Natural killer cell treated with Interleukin-12 subunit alpha and Interleukin-12 subunit beta and Interleukin-15 and Interleukin-18, amount 100 ng/mL, for 72 hours (primary cell): ENCODE results near the gene EIF3F. TPM values are rescaled to one million over a fixed set of nuclear protein-coding genes. Genes with fewer than 3 reads are reported as not detected.
A peak's percentile ranks its signal among the peaks of the same experiment; 100 is the strongest.

Source experiments
- ATAC-seq, 2 donors: fragments of 150-1000 bp; cut with Tn5 transposase in 1 of 2; sonication (Bioruptor Pico), chemical (Tn5 transposase) in 1 of 2; 2 replicates each; pipeline ENCODE4 v1.10.0; 2021
- DNase-seq: peaks from one replicate; pipeline ENCODE4 v3.0.0; 2022; ENCODE audit warnings: low spot score
- H3K27ac Mint-ChIP-seq, 2 donors: 1 replicate in 1 of 2; 2 replicates in 1 of 2; pipeline ENCODE4 v1.8.0; 2022; ENCODE audit warnings: mixed read lengths in 2 of 2, mild to moderate bottlenecking in 1 of 2, moderate library complexity in 1 of 2
- H3K27me3 Mint-ChIP-seq, 2 donors: 1 replicate in 1 of 2; 2 replicates in 1 of 2; pipeline ENCODE4 v1.8.0; 2022; ENCODE audit warnings: mixed read lengths in 2 of 2
- H3K36me3 Mint-ChIP-seq: one replicate; pipeline ENCODE4 v1.8.0; 2022; ENCODE audit warnings: mixed read lengths
- H3K4me1 Mint-ChIP-seq, 2 donors: 1 replicate in 1 of 2; 2 replicates in 1 of 2; pipeline ENCODE4 v1.8.0; 2022; ENCODE audit warnings: low read depth in 2 of 2, mixed read lengths in 2 of 2, mild to moderate bottlenecking in 1 of 2
- H3K4me3 Mint-ChIP-seq: one replicate; pipeline ENCODE4 v1.8.0; 2022; ENCODE audit warnings: mixed read lengths
- H3K9me3 Mint-ChIP-seq: 2 replicates; pipeline ENCODE4 v1.8.0; 2022; ENCODE audit warnings: mixed read lengths
- total RNA-seq, 2 donors: library from RNA; stranded (reverse); gene quantifications; one replicate each; pipeline ENCODE4 v1.2.3, GENCODE V29; 2022

EIF3F gene
- total RNA-seq, 2 donors from 2014 or later, result 186 to 208 TPM

DNA sequence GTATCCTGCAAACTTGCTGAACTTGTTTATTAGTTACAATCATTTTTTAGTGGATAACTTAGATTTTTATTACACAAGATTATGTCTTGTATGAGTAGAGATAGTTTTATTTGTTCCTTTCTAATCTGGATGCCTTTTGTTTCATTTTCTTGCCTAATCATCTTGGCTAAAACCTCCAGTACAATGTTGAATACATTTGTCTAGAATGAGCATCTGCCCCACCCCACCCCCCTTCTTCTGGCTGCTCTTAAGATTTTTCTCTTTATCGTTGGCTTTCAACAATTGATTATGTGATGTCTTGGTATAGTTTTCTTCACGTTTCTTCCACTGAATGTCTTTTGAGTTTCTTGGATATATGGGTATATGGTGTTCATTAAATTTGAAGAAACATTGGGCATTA is 56.6 kb downstream of the EIF3F start:
- Mint-ChIP-seq H3K9me3 (no peaks in the 10 kb centered on the region), H3K27me3 (peaks cover 25 to 27% of the 10 kb centered on the region in 2 donors), H3K4me3 (no peak overlapping the region), H3K27ac (no peak overlapping the region), H3K4me1 (no peaks in the 10 kb centered on the region), H3K36me3 (no peaks in the 10 kb centered on the region)
- no peak for DNase-seq
- ATAC-seq, result no peak

DNA sequence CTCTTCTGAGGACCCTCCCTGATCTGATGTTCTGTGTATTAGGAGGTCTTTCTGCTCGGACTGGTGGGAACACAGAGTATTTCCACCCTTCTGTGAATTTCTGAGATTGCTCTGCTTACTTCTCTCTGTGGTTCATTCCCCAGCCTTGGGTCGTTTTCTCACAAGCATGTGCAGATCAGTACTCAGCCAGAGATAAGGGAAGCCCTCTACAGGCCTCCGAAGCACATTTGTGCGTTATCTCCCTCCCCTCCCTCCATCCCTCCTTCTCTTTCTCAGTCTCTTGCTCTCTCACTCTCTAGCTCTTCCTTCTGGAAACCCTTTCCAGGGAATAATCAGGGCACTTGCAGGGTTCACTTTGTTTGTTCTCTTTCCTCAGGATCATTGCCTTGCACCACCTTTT is 58.7 kb downstream of the EIF3F start:
- DNase-seq, result no peak
- peaks cover 25 to 37% of the 10 kb centered on the region in 2 donors for H3K27me3 Mint-ChIP-seq
- no peaks in the 10 kb centered on the region for H3K36me3 Mint-ChIP-seq
- H3K9me3 Mint-ChIP-seq, result no peaks in the 10 kb centered on the region
- ATAC-seq, result no peak
- no peak overlapping the region for H3K4me3 Mint-ChIP-seq
- no peaks in the 10 kb centered on the region for H3K4me1 Mint-ChIP-seq
- no peak overlapping the region for H3K27ac Mint-ChIP-seq

DNA sequence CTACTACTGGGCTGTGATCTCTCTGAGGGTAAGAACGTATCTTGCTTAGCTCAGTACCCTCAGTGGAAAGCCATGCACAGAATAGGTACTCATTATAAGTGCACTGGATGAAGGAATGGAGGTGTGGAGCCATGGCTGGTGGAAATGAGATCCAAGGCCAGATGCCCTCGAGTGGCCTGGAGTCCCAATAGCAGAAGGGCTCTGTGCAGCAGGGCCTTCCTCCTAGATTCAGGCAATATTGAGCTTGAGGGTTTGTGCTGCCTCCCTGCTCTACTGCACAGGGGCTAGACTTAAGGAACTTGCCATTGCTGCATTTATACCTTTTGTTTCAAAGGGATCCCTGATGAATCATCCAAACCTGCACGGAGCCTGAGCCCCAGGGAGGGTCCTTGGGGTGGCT is 60.2 kb downstream of the EIF3F start:
- Mint-ChIP-seq H3K36me3 (no peaks in the 10 kb centered on the region), H3K27ac (no peak overlapping the region), H3K9me3 (no peaks in the 10 kb centered on the region), H3K4me3 (no peak overlapping the region), H3K4me1 (no peaks in the 10 kb centered on the region), H3K27me3 (peaks cover 19 to 40% of the 10 kb centered on the region in 2 donors)
- peak in 1 of 2 donors; percentile 52 for ATAC-seq
- no peak for DNase-seq

DNA sequence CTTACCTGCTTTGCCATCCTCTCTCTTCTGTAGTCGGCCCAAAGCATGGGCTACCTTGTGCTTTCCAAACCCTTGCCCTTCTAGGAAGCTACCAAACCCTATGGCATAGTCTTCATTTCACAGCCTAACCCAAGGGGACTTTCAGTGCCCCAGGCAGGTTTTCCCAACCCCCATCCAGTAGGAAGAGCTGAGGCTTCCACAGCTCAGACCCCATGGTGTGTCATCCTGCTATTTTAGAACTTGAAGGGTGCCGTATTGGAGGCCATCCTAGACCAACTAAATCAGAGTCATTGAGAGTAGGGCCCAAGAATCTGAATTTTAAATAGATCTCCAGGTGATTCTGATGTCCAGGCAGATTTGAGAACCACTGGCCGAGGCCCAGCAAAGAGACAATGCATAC is 61.9 kb downstream of the EIF3F start:
- ATAC-seq, result no peak
- no peaks in the 10 kb centered on the region for H3K36me3 Mint-ChIP-seq
- H3K27ac Mint-ChIP-seq, result no peak overlapping the region
- H3K27me3 Mint-ChIP-seq, result peaks cover 16 to 37% of the 10 kb centered on the region in 2 donors
- no peaks in the 10 kb centered on the region for H3K9me3 Mint-ChIP-seq
- no peaks in the 10 kb centered on the region for H3K4me1 Mint-ChIP-seq
- H3K4me3 Mint-ChIP-seq, result no peak overlapping the region
- no peak for DNase-seq

Other genes starting within 250 kb of the EIF3F start
- gene OR5P2, start 190.4 kb upstream of the EIF3F start, total RNA-seq, result not detected
- gene OR5P3, start 156.5 kb upstream of the EIF3F start, total RNA-seq, result not detected
- gene OR10A6, start 56.1 kb upstream of the EIF3F start, total RNA-seq, result not detected
- not detected for gene OR10A3, start 45.6 kb upstream of the EIF3F start, total RNA-seq
- gene NLRP10, start 21.9 kb upstream of the EIF3F start, total RNA-seq, result not detected
- gene TUB, start 93.9 kb downstream of the EIF3F start, total RNA-seq, result not detected
- gene RIC3, start 181.7 kb downstream of the EIF3F start, total RNA-seq, result 1 to 10 TPM; 1.4 to 4.3 TPM